CD4-positive, alpha-beta T cell (primary cell): Measurements from ENCODE around the gene HSD17B12. TPM values are rescaled to one million over a fixed set of nuclear protein-coding genes. Genes with fewer than 3 reads are reported as not detected.

Source experiments
- ATAC-seq: fragments of 200-7000 bp; cut with Tn5 transposase; one replicate; pipeline ENCODE4 v1.10.0; 2022; ENCODE audit warnings: mild to moderate bottlenecking; ENCODE audit not compliant: poor library complexity
- CTCF ChIA-PET: fragments of 350-600 bp; sonication (Branson Sonifier 250); formaldehyde crosslinking; loops from one replicate; lab custom pipeline; 2021; ENCODE audit warnings: antibody characterized with exemption, inconsistent platforms; lab: Charles Lee
- POLR2A ChIA-PET: fragments of 350-600 bp; sonication (Branson Sonifier 250); formaldehyde crosslinking; loops from one replicate; lab custom pipeline; 2021; ENCODE audit warnings: antibody characterized with exemption, inconsistent platforms; lab: Charles Lee
- DNase-seq, 14 experiments: peaks; one replicate each; pipeline ENCODE4 v3.0.0-alpha.2; 2013 to 2020; ENCODE audit warnings: mixed read lengths in 2 of 14
- H3K27ac ChIP-seq, 2 donors: one replicate each; pipeline versions ENCODE4 v1.5.1 to v1.7.0; 2013; ENCODE audit warnings: low read length in 2 of 2, low read depth in 1 of 2, mild to moderate bottlenecking in 1 of 2
- H3K27me3 ChIP-seq, 2 experiments: 1 replicate in 1 of 2; 2 replicates in 1 of 2; pipeline versions ENCODE4 v1.6.1 to v1.7.0; 2013; ENCODE audit warnings: low read length in 2 of 2, control low read depth in 1 of 2, mild to moderate bottlenecking in 1 of 2, moderate library complexity in 1 of 2; ENCODE audit not compliant: insufficient read depth in 2 of 2, control insufficient read depth in 1 of 2
- H3K36me3 ChIP-seq: one replicate; pipeline ENCODE4 v1.6.1; 2013; ENCODE audit warnings: low read length, control low read depth; ENCODE audit not compliant: insufficient read depth
- H3K4me1 ChIP-seq: one replicate; pipeline ENCODE4 v1.6.1; 2013; ENCODE audit warnings: low read length, control low read depth; ENCODE audit not compliant: insufficient read depth
- H3K4me3 ChIP-seq: one replicate; pipeline ENCODE4 v1.5.1; 2013; ENCODE audit warnings: mild to moderate bottlenecking, low read length, moderate library complexity
- H3K9me3 ChIP-seq, 2 experiments: 1 replicate in 1 of 2; 2 replicates in 1 of 2; pipeline versions ENCODE4 v1.6.1 to v1.7.0; 2013; ENCODE audit warnings: low read length in 2 of 2, mild to moderate bottlenecking in 2 of 2, control low read depth in 1 of 2, moderate library complexity in 1 of 2; ENCODE audit not compliant: control insufficient read depth in 1 of 2, insufficient read depth in 1 of 2
- H3K27ac Mint-ChIP-seq: one replicate; pipeline ENCODE4 v1.8.0; 2020; ENCODE audit warnings: mixed read lengths
- H3K27me3 Mint-ChIP-seq: one replicate; pipeline ENCODE4 v1.8.0; 2021; ENCODE audit warnings: mixed read lengths
- H3K36me3 Mint-ChIP-seq: one replicate; pipeline ENCODE4 v1.8.0; 2021; ENCODE audit warnings: low read depth, mixed read lengths
- H3K4me1 Mint-ChIP-seq: one replicate; pipeline ENCODE4 v1.8.0; 2021; ENCODE audit warnings: low read depth, mixed read lengths
- H3K4me3 Mint-ChIP-seq: one replicate; pipeline ENCODE4 v1.8.0; 2020; ENCODE audit warnings: mild to moderate bottlenecking, mixed read lengths
- H3K9me3 Mint-ChIP-seq: one replicate; pipeline ENCODE4 v1.8.0; 2020; ENCODE audit warnings: mixed read lengths
- intact Hi-C, 2 experiments: fragments of 100-400 bp; cut with DNase I in 1 of 2; cut with micrococcal nuclease in 1 of 2; formaldehyde crosslinking; loops; one replicate each; pipeline versions ENCODE4 v1.15.1 to v1.9.0; 2023 to 2025; cut with DNase I, micrococcal nuclease
- total RNA-seq, 174 experiments: library from RNA in 2 of 174; stranded (reverse) in 2 of 174; gene quantifications; one replicate each; pipeline ENCODE4 v1.2.3 and lab custom pipeline; 2021 to 2026
- TF ChIP-seq, protein P1 (sequence below): fragments of 200-600 bp; IDR thresholded peaks from one replicate; pipeline ENCODE4 v1.8.0; 2022; ENCODE audit warnings: antibody characterized with exemption, mild to moderate bottlenecking

The HSD17B12 gene
- total RNA-seq, 2 experiments from 2014 or later: 16.1 to 16.3 TPM

DNA sequence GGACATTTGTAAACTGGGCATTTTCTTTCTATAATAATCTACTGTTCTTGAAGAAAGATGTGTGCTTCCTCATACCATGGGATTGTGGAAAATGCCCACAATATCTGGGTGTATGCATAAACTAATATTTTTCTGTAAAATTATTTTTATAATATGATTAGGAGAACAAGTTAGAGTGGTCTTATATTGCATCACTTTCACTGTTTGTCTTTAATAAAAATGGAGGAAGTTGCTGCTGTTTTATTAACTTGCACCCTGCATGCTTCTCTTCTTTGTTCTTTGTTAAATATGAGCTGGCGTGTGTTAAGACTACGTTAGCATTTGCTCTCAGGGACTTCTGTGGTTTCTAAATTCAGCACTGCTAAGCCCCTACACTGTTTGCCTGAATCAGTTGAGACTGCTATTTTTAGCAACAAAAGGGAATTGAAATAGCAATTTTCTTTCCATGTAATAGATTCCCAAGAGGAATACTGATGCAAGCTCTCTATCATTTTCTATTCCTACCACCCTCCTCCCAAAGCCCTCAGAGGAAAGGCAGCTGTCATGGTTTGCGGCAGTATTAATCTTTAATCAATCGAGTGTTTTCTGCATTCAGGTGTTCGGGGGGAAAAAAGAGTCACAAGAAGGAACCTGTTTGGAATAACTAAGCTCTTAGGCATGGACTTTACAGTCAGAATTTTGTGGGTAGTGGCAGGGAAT is 56.1 kb downstream of the HSD17B12 start:
- Mint-ChIP-seq H3K4me1 (peaks cover 4% of the 10 kb centered on the region), H3K36me3 (peaks cover 76% of the 10 kb centered on the region), H3K9me3 (peaks cover 7% of the 10 kb centered on the region), H3K27ac (no peak overlapping the region), H3K4me3 (no peak overlapping the region), H3K27me3 (no peaks in the 10 kb centered on the region)
- TF ChIP-seq, protein P1, sequence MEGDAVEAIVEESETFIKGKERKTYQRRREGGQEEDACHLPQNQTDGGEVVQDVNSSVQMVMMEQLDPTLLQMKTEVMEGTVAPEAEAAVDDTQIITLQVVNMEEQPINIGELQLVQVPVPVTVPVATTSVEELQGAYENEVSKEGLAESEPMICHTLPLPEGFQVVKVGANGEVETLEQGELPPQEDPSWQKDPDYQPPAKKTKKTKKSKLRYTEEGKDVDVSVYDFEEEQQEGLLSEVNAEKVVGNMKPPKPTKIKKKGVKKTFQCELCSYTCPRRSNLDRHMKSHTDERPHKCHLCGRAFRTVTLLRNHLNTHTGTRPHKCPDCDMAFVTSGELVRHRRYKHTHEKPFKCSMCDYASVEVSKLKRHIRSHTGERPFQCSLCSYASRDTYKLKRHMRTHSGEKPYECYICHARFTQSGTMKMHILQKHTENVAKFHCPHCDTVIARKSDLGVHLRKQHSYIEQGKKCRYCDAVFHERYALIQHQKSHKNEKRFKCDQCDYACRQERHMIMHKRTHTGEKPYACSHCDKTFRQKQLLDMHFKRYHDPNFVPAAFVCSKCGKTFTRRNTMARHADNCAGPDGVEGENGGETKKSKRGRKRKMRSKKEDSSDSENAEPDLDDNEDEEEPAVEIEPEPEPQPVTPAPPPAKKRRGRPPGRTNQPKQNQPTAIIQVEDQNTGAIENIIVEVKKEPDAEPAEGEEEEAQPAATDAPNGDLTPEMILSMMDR: no peak
- ATAC-seq: no peak
- Histone ChIP-seq H3K27ac (no peak overlapping the region), H3K4me1 (no peaks in the 10 kb centered on the region), H3K36me3 (no peaks in the 10 kb centered on the region), H3K9me3 (peaks cover 0 to 8% of the 10 kb centered on the region in 2 experiments), H3K4me3 (no peak overlapping the region), H3K27me3 (no peaks in the 10 kb centered on the region)
- no peak for DNase-seq
- intact Hi-C loops: no loop called here
- ChIA-PET CTCF (no interaction called here), POLR2A (no interaction called here)

DNA sequence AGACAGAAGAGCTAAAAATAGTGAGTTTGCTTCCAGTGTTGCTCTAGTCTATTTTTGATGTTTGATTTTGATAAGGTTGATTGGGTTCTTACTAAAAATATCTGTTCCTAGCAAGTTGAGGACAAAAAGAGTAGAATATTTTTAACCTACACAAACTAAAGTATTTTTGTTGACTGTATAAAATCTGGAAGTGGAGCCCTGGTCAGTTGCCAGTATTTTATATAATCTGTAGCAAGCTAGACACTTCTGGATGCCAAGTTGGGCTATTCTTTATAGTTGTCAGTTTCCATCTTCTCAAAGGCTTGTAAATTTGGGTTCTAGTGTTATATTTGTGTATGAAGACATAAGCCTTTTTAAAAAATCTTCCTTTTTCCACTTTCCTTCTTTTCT is 56.7 kb downstream of the HSD17B12 start:
- DNase-seq (no peak), ATAC-seq (no peak)
- Histone ChIP-seq H3K4me1 (no peaks in the 10 kb centered on the region), H3K4me3 (no peak overlapping the region), H3K36me3 (no peaks in the 10 kb centered on the region), H3K27me3 (no peaks in the 10 kb centered on the region), H3K27ac (no peak overlapping the region), H3K9me3 (peaks cover 0 to 8% of the 10 kb centered on the region in 2 experiments)
- Mint-ChIP-seq H3K27ac (no peak overlapping the region), H3K36me3 (peaks cover 73% of the 10 kb centered on the region), H3K9me3 (peaks cover 7% of the 10 kb centered on the region), H3K27me3 (no peaks in the 10 kb centered on the region), H3K4me1 (peaks cover 4% of the 10 kb centered on the region), H3K4me3 (no peak overlapping the region)
- intact Hi-C loops: no loop called here
- CTCF ChIA-PET: no interaction called here
- TF ChIP-seq, protein P1: no peak
- POLR2A ChIA-PET: no interaction called here

DNA sequence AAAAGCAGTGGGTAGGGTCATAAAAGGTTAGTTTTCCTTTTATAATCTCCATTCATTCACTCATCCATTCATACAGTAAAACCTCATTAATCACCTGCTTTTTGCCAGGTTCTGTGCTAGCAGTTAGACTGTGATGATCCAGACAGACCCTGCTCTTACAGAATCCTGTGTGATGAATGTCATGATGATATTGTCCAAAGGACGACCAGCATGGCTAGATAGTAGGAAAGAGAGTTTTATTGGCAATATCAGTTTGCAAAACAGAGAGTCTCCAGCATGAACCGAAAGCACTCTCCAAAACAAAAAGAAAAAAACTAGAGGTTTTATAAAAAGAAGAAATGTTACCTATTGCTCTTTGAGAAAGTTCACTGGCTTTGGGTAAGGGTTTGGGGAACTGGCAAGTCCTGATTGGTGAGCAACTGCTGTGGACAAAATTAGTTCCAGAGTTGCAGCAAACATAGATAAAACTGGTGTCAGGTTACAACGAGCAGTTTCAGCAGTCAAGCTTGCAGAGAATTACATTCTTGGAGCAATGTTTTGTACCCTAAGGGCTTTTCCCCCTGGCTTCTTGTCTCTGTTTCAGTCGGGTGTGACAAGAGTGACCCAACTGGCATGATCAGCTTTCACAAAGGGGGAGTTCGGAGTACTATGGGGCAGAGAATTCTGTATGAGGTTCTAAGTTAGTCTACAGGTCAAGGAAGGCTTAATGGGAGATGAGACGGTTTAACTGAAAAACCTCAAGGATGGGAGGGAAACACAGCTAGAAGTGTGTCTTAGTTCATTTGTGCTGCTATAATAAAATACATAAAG is 58.3 kb downstream of the HSD17B12 start:
- ChIA-PET POLR2A (no interaction called here), CTCF (no interaction called here)
- peaks cover 76% of the 10 kb centered on the region for H3K36me3 Mint-ChIP-seq
- H3K27ac ChIP-seq: no peak overlapping the region
- peaks cover 4% of the 10 kb centered on the region for H3K4me1 Mint-ChIP-seq
- H3K27me3 ChIP-seq: no peaks in the 10 kb centered on the region
- intact Hi-C loops: no loop called here
- H3K9me3 Mint-ChIP-seq: peaks cover 10% of the 10 kb centered on the region
- no peak overlapping the region for H3K4me3 ChIP-seq
- peaks cover 4% of the 10 kb centered on the region for H3K36me3 ChIP-seq
- no peaks in the 10 kb centered on the region for H3K27me3 Mint-ChIP-seq
- no peak overlapping the region for H3K4me3 Mint-ChIP-seq
- H3K4me1 ChIP-seq: no peaks in the 10 kb centered on the region
- H3K9me3 ChIP-seq: peaks cover 8 to 9% of the 10 kb centered on the region in 2 experiments
- TF ChIP-seq, protein P1: no peak
- ATAC-seq (no peak), DNase-seq (no peak)
- no peak overlapping the region for H3K27ac Mint-ChIP-seq
